ENCODE measurements around the gene SH3GL1. TPM values are rescaled to one million over a fixed set of nuclear protein-coding genes. Genes with fewer than 3 reads are reported as not detected.

The SH3GL1 gene
- total and polyA plus RNA-seq, 10 donors: 26.1 to 77.4 (median 42.1) TPM

DNA sequence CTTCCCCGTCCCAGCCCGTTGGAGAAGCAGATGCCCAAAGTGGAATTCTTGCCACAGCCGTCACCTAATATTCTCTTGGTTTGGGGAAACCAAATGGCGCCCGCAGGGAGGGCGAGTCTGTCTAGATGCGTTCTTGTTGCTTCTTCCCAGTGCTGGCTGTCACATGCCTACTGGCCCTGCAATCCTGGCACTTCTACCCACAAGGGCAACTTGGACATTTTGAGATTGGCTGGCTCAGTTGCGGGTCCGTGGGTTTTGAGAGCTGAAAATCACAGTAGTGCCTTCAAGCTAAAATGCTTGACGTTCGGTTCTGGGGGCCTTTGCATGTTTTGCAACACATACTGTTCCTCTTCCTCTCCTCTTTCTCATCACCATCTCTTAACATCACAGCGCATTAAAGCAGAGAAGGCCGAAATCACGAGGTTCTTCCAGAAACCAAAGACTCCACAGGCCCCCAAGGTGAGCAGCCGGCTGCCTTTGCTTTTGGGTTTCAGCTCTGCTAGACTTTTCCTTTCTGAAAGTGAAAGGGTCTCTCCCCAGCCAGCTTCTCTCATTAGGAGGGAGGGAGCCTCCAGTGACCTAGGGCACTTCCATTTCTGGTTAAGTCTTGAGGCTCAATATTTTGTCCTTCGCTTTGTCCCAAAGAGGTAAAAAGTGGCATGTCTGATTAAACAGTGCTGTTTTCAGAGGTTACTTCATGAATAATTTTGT is 23.2 kb upstream of the SH3GL1 start:
- Histone ChIP-seq H3K4me3 (no peak overlapping the region), H3K4me1 (no peaks in the 10 kb centered on the region), H3K9me3 (no peaks in the 10 kb centered on the region), H3K27ac (no peak overlapping the region), H3K27me3 (replicated peaks in 1 of 7) (no peaks in the 10 kb centered on the region), H3K36me3 (peaks cover 0 to 89% (median 11%) of the 10 kb centered on the region in 6 donors)
- 78 to 92% (median 81%) methylated on average over 16 of the region's 16 CpGs for WGBS, 5 donors
- no peak for DNase-seq
- TF ChIP-seq, protein P1, sequence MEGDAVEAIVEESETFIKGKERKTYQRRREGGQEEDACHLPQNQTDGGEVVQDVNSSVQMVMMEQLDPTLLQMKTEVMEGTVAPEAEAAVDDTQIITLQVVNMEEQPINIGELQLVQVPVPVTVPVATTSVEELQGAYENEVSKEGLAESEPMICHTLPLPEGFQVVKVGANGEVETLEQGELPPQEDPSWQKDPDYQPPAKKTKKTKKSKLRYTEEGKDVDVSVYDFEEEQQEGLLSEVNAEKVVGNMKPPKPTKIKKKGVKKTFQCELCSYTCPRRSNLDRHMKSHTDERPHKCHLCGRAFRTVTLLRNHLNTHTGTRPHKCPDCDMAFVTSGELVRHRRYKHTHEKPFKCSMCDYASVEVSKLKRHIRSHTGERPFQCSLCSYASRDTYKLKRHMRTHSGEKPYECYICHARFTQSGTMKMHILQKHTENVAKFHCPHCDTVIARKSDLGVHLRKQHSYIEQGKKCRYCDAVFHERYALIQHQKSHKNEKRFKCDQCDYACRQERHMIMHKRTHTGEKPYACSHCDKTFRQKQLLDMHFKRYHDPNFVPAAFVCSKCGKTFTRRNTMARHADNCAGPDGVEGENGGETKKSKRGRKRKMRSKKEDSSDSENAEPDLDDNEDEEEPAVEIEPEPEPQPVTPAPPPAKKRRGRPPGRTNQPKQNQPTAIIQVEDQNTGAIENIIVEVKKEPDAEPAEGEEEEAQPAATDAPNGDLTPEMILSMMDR (IDR thresholded peaks at IDR 0.05 in 8 of 11, conservative IDR thresholded peaks at IDR 0.05 in 3 of 11): no peak
- no peak for TF ChIP-seq POLR2AphosphoS5 (IDR thresholded peaks at IDR 0.05)
- TF ChIP-seq POLR2A (IDR thresholded peaks at IDR 0.05): no peak
- intact Hi-C loops (cut with DNase I; ENCODE audit: low total_unique reads): no loop called here

DNA sequence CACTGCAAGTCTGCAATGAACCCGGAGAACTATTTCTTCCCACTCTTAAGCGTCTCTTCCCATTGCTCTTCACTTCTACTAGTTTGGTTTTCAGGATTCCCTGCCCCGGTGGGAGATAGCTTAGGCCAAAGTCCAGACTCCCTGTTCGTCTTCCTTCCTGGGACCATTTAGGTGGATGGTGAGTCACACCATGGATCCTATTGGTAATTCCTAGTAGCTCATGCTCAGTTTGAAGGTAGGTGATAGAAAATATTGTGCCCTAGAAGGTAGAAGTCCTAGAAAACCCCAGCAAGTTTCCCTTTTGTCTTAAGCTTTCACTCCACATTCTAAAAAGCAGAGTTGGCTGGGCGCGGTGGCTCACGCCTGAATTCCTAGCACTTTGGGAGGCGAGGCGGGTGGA is 15.9 kb upstream of the SH3GL1 start:
- peaks cover 0 to 85% (median 2%) of the 10 kb centered on the region in 6 donors for H3K36me3 ChIP-seq
- H3K9me3 ChIP-seq: no peaks in the 10 kb centered on the region
- WGBS, 5 donors: 87 to 96% (median 95%) methylated on average over 9 of the region's 9 CpGs
- H3K27ac ChIP-seq: no peak overlapping the region
- no peaks in the 10 kb centered on the region for H3K27me3 ChIP-seq (replicated peaks in 1 of 7)
- H3K4me3 ChIP-seq: no peak overlapping the region
- no peak for DNase-seq
- no peak for TF ChIP-seq POLR2A (IDR thresholded peaks at IDR 0.05)
- TF ChIP-seq, protein P1 (IDR thresholded peaks at IDR 0.05 in 8 of 11, conservative IDR thresholded peaks at IDR 0.05 in 3 of 11): no peak
- no peak for TF ChIP-seq POLR2AphosphoS5 (IDR thresholded peaks at IDR 0.05)
- H3K4me1 ChIP-seq: peaks cover 0 to 3% (median 0%) of the 10 kb centered on the region in 6 donors
- intact Hi-C loops (cut with DNase I; ENCODE audit: low total_unique reads): no loop called here

DNA sequence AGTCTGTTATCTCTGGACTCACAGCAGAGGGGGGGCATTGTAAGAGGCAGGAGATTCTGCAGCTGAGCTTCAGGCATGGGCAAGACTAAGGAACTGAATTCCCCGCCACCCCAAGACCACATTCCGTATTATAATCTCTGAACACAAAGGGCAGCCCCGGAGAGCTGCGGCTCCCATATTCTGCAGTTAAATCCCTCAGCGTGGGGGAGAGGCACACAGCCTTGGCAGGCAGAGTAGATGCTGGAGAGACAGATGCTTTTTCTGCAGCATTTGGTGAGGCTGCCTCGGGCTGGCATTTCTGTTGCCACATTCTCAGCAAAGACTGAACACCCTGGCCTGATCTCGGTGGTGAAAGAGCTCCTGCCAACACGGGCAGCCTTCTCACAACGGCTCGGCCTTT is 15.0 kb upstream of the SH3GL1 start:
- no peak for DNase-seq
- no peak overlapping the region for H3K4me3 ChIP-seq
- TF ChIP-seq POLR2AphosphoS5 (IDR thresholded peaks at IDR 0.05) (no peak), POLR2A (IDR thresholded peaks at IDR 0.05) (no peak)
- TF ChIP-seq, protein P1 (IDR thresholded peaks at IDR 0.05 in 8 of 11, conservative IDR thresholded peaks at IDR 0.05 in 3 of 11): no peak
- no peaks in the 10 kb centered on the region for H3K9me3 ChIP-seq
- intact Hi-C loops (cut with DNase I; ENCODE audit: low total_unique reads): no loop called here
- H3K27me3 ChIP-seq (replicated peaks in 1 of 7): no peaks in the 10 kb centered on the region
- peak overlapping the region in 2 of 8 donors; percentile 15 to 21 for H3K27ac ChIP-seq
- 64 to 87% (median 83%) methylated on average over 6 to 10 of the region's 10 CpGs for WGBS, 5 donors
- H3K36me3 ChIP-seq: peaks cover 0 to 86% (median 2%) of the 10 kb centered on the region in 6 donors
- peaks cover 0 to 3% (median 0%) of the 10 kb centered on the region in 6 donors for H3K4me1 ChIP-seq

DNA sequence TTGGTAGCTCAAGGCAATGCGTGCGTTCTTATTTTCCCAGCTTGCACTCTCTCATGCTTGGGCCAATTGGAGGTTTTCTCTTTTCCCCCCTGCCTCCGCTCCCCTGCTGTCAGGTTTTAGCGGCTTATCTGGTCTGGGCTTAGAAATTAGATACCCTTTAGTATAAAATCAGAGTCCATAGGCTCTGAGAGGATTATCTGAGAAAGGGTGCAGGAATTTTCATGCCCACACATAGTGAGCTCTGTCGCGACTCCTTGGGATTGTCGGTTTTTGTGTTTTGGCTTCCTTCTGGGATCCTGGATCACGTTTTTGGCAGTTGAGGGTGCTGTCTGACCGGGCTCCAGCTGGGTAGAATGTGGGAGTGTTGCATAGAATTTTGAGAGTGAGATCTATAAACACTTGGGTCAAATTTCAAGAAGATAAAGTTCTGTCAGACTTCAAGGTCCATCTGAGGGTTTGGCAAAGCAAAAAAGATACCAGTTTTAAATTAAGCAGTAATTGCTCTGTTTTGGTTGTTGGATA is 14.5 kb upstream of the SH3GL1 start:
- peak overlapping the region in 4 of 8 donors; percentile 7 to 39 (median 18) for H3K27ac ChIP-seq
- TF ChIP-seq, protein P1 (IDR thresholded peaks at IDR 0.05 in 8 of 11, conservative IDR thresholded peaks at IDR 0.05 in 3 of 11): no peak
- TF ChIP-seq POLR2A (IDR thresholded peaks at IDR 0.05): no peak
- no peak for TF ChIP-seq POLR2AphosphoS5 (IDR thresholded peaks at IDR 0.05)

More for the DNA sequence above, 14.5 kb upstream of the SH3GL1 start:
- Histone ChIP-seq H3K27me3 (replicated peaks in 1 of 7) (no peaks in the 10 kb centered on the region), H3K4me1 (peaks cover 0 to 3% (median 0%) of the 10 kb centered on the region in 6 donors), H3K36me3 (peaks cover 0 to 86% (median 2%) of the 10 kb centered on the region in 6 donors), H3K9me3 (no peaks in the 10 kb centered on the region), H3K4me3 (no peak overlapping the region)
- DNase-seq: no peak
- intact Hi-C loops (cut with DNase I; ENCODE audit: low total_unique reads): no loop called here
- 81 to 89% (median 83%) methylated on average over 9 of the region's 9 CpGs for WGBS, 5 donors

Measured in spleen (tissue), 11 donors.